HK-2 (cell line): ENCODE measurements around the gene SLC12A4.
"Not testable (repeated sequence)": the region's sequence is repeated elsewhere in the genome, so short reads cannot be mapped to it uniquely, and the experiment has no call there.

Experiments
- DNase-seq: peaks from one replicate; pipeline ENCODE4 v3.0.0-alpha.2; 2018; ENCODE audit not compliant: unreplicated experiment

The SLC12A4 gene

GRCh38 chr16:67926181-67926750, 42.2 kb downstream of the SLC12A4 start:
- DNase-seq, result no peak

DNA sequence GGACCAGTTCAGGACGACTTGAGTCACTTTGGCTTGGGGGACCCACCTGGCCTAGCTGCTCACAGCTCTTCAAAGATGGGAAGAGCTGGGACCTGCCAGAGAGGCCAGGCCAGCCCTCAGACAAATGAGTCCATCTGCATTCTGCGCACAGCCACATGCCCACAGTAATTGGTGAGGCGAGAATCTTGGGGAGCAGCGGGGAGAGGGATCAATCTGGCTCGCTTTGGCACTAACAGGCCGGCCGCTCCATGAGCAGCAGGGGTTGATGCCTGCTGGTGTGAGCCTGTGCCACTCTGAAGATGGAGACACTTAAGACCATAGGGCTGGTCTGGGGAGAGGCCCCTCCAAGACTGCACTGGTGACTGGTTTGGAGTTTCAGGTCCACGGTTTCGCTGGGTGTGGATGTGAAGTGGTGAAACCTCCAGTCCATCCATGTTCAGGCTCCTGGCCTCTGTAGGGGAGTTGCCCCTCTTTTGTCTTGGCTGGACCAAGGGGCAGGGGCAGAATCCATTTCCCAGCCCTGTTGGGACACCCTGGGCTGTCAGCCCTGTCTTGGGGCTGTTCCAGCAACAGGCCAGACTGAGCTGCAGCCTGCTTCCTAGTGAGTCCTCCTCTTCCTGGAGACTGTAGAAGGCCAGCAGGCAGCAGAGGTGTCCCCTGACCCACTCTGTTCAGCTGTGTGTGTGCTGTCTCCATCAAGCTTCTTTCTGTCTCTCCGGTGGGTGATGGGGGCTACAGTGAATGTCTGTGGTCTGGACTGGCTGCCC, 44.1 kb downstream of the SLC12A4 start:
- no peak for DNase-seq

GRCh38 chr16:67923414-67924116, 44.9 kb downstream of the SLC12A4 start:
- DNase-seq, result no peak

DNA sequence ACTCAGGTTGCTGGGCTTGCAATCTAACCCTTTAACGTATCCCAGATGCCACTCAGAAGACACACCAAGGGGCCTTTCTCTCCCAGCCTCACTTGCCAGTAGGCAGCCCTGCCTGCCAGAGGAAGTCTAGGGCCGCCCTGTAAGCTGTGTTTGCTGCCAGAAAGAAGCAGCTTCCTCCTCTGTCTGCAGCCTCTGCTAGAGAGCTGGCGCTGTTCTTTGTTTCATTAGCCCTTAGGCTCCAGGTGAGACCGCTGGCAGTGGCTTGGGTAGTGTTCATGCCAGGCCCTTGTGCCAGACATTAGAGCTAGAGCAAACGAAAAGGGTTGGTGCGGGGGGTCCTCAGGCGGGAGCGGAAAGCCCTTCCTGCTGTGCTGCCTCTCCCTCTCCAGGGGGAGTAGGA, 45.7 kb downstream of the SLC12A4 start:
- DNase-seq, result no peak

DNA sequence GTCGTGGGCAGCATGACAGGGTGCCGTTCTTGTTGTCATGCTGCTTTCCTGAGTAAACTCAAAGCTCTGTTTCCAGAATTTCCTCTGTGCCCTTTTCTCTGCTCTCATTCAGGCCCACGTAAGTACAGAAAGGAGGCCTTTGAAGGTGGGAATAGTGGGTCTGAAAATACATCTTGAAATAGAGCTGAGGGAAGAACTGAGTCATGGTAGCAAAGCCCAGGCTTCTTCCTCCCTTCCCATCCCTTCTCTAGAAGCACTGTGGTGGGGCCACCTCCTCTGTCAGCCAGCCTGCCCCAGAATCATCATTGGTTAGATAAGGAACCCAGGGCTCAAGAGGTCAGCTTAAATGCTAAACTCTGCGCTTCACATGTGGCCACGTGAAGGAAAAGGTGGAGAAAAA, 46.2 kb downstream of the SLC12A4 start:
- DNase-seq, result no peak

- no peak for DNase-seq
Measured at GRCh38 chr16:67919622-67920221, 48.7 kb downstream of the SLC12A4 start.

- peak; percentile 65 for DNase-seq
Measured at GRCh38 chr16:67917852-67918236, 50.6 kb downstream of the SLC12A4 start.

DNA sequence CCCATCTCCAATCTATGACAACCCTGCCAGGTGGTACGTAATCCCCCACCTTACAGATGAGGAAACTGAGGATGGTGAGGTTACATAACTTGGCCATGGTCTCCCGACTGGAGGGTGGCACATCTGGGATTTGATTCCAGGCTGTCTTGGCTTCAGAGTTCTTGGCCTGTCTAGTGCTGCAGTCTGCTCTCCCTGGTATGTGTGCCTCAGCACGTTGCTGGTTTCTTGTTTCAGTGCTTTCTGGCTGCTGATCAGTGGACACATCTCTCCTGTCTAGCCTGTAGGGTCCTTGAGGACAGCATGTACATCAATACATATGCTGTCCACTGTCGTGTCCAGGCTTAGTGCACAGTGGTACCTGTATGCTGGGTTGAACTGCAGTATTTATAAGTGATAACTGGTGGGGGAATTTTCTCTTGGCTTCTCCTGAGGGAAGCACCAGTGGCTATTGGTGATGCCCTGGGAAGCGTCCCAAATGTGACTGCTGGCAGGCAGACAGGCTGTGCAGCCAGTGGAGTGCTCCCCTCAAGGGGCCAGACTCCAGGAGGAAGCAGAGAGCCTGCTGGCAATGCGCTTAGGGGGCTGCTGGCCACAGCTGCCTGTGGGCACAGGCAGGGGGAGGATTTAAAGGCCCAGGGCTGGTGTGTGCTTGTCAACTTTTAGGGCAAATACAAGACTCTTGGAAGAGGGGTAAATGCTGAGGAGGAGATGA, 51.1 kb downstream of the SLC12A4 start:
- DNase-seq, result no peak

- DNase-seq, result no peak
Measured at GRCh38 chr16:67915831-67916723, 52.4 kb downstream of the SLC12A4 start.

DNA sequence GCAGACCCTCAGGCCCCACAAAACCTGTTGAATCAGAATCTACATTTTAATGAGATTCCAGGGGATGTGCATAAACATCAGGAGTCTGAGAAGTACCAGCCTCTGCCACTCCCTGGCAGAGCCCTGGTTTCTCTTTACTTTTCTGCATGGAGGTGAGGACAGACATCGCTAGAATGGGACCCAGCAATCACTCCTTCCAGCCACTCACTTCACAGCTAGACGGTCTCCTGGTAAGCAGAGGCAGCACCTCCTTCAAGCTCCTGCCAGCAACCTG, 53.0 kb downstream of the SLC12A4 start:
- not testable (repeated sequence) for DNase-seq

- no peak for DNase-seq
Measured at GRCh38 chr16:67914758-67915495, 53.5 kb downstream of the SLC12A4 start.

GRCh38 chr16:67910158-67910557, 58.3 kb downstream of the SLC12A4 start:
- no peak for DNase-seq

DNA sequence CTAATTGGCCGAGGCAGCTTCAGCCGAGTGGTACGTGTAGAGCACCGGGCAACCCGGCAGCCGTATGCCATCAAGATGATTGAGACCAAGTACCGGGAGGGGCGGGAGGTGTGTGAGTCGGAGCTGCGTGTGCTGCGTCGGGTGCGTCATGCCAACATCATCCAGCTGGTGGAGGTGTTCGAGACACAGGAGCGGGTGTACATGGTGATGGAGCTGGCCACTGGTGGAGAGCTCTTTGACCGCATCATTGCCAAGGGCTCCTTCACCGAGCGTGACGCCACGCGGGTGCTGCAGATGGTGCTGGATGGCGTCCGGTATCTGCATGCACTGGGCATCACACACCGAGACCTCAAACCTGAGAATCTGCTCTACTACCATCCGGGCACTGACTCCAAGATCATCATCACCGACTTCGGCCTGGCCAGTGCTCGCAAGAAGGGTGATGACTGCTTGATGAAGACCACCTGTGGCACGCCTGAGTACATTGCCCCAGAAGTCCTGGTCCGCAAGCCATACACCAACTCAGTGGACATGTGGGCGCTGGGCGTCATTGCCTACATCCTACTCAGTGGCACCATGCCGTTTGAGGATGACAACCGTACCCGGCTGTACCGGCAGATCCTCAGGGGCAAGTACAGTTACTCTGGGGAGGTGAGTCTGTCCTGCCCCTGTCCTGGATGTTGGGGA, 59.2 kb downstream of the SLC12A4 start:
- no peak for DNase-seq

DNA sequence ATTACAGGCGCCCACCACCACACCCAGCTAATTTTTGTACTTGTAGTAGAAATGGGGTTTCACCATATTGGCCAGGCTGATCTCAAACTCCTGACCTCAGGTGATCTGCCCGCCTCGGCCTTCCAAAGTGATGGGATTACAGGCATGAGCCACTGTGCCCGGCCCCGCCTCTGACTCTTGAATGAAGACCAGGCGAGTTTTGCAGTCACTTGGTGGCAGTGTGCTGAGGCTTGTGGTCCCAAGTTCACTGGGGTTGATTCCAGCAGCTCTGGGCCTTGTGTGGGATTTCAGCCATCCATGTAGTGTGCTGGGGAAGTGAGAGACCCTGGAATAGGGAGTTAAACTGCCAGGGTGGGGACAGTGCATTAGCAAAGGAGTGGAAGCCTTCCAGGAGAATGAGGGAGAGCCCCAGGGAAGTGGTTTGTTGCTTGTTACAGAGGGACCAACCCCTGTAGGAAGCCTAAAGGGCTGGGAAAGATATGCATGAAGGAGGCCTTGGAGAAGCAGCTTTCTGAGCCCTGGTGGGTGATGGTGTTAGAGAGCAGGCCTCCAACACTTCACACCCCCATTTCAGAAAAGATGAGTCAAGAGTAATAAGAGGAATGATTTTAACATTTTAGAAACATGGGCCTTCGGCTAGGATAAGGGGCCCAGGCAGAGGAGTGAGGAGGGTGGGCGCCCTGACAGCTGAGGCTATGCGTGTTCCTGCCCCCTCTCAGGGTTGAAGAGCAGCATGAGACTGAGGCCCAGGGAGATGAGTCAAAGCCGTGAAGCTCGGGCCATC, 60.8 kb downstream of the SLC12A4 start:
- DNase-seq, result no peak

DNA sequence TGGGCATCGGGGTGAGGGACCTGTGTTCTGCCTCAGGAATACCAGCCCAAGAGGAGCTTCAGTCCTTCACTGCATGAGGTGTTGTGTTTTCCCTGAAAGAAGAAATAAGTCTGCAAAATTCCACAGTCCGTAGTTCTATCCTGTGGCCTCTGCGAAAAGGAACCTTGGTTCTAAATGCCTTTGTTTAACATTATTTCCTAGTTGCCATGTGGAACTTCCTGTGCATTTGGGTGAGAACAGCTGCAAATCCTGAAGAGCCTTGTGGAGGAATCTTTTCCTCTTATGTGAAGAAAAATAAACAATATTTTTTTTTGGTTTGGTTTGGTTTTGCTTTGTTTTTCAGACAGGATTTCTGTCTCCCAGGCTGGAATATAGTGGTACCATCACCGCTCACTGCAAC, 65.6 kb downstream of the SLC12A4 start:
- DNase-seq, result no peak

GRCh38 chr16:67901734-67902133, 66.7 kb downstream of the SLC12A4 start:
- DNase-seq, result no peak

DNA sequence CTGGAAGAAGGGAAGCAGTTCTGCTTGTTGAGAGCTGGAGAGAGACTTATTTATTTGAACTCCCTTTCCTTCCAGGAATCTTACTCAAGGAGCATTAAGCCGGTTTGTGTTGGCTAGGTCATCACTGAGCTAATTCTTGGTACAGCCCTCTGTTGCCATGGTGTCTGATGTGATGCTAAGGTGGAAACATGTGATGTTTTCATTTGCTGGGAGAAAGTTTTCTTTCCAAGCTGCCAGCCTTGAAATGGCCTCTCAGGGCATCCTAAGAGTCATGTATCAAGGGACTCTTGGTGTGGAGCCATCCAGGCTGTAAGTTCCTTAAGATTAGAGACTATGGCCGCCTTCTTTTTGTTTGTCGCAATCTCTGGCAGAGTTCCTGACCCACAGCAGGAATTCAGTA, 71.2 kb downstream of the SLC12A4 start:
- DNase-seq, result no peak

GRCh38 chr16:67893743-67894399, 74.6 kb downstream of the SLC12A4 start:
- DNase-seq, result no peak
